IPS-20b (cell line): ENCODE results near the gene CCDC88B.

Experiments used
- H3K27ac ChIP-seq: one replicate; pipeline ENCODE4 v1.5.1; 2013; ENCODE audit warnings: low read length
- H3K27me3 ChIP-seq: 2 replicates; pipeline ENCODE4 v1.6.1; 2013; ENCODE audit warnings: mild to moderate bottlenecking, low read length, inconsistent platforms; ENCODE audit not compliant: insufficient read depth
- H3K36me3 ChIP-seq: 2 replicates; pipeline ENCODE4 v1.6.1; 2013; ENCODE audit warnings: low read depth, mild to moderate bottlenecking, inconsistent platforms, low read length, moderate library complexity; ENCODE audit not compliant: insufficient read depth
- H3K4me1 ChIP-seq: 2 replicates; pipeline ENCODE4 v1.6.1; 2013; ENCODE audit warnings: mild to moderate bottlenecking, control low read depth, inconsistent platforms, low read length, moderate library complexity; ENCODE audit not compliant: insufficient read depth
- H3K4me3 ChIP-seq: 2 replicates; pipeline ENCODE4 v1.5.1; 2013; ENCODE audit warnings: mild to moderate bottlenecking, low read length, inconsistent platforms
- H3K9ac ChIP-seq: 2 replicates; pipeline ENCODE4 v1.6.1; 2013; ENCODE audit warnings: low read depth, mild to moderate bottlenecking, inconsistent platforms, low read length, moderate library complexity
- H3K9me3 ChIP-seq: 2 replicates; pipeline ENCODE4 v1.6.1; 2013; ENCODE audit warnings: mild to moderate bottlenecking, low read depth, low read length, inconsistent platforms; ENCODE audit not compliant: insufficient read depth

Gene CCDC88B

DNA sequence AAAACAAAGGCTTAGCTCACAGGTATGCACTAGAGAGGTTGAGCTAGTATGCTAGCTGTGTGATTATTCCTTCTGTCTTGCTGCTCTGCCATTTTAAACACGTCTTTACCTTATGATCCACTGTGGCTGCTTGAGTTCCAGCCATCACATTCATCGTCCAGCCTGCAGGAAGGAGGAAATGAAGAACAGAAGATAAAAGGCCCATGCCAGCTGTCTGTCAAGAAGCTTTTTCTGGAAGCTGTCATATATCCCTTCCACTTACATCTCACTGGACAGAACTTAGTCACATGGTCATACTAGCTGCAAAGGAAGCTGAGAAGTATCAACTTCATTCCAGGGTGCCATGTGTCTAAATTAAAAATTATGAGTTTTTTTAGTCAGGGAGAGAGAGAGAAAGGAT lies 12.6 kb upstream of the CCDC88B start:
- Histone ChIP-seq H3K4me3 (no peak overlapping the region), H3K4me1 (peaks cover 9% of the 10 kb centered on the region), H3K9me3 (no peaks in the 10 kb centered on the region), H3K27ac (no peak overlapping the region), H3K27me3 (no peaks in the 10 kb centered on the region), H3K36me3 (0 out of 2 replicates have a peak, but pooled peaks cover 7% of the 10 kb centered on the region), H3K9ac (no peak overlapping the region)

DNA sequence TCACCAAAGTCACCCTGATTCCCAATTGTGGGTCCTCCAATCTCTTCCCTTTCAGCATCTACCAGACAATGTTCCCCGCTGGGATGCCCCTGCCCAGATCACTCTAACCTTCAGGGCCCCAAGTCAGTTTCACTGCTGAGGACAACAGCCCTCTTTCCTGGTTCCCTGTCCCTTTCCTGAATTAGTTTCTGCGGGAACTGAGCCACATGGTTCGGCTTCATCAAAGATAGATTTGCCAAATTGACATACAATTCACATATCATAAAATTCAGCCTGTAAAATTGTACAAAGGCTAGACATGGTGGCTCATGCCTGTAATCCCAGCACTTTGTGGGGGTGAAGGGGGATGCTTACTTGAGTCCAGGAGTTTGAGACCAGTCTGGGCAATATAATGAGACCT lies 12.0 kb upstream of the CCDC88B start:
- Histone ChIP-seq H3K4me1 (peaks cover 9% of the 10 kb centered on the region), H3K4me3 (no peak overlapping the region), H3K27ac (no peak overlapping the region), H3K36me3 (0 out of 2 replicates have a peak, but pooled peaks cover under 1% of the 10 kb centered on the region), H3K9ac (no peak overlapping the region), H3K9me3 (no peaks in the 10 kb centered on the region), H3K27me3 (no peaks in the 10 kb centered on the region)

DNA sequence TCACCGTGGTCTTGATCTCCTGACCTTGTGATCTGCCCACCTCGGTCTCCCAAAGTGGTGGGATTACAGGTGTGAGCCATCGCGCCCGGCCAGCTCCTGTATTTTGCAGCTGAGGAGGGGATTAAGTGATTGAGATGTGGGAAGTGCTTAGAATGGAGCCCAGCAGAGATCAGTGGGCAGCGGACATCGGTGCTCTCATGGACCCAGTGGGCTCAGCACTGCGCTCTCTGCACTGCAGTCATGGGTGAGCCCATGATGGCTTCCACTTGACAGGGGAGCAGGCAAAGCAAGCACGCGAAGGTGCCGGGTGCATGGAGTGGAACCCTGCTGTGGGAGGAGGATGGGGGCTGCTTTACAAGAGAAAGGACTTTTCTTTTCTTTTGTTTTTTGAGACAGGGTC lies 9.1 kb upstream of the CCDC88B start:
- H3K4me3 ChIP-seq, result no peak overlapping the region
- no peaks in the 10 kb centered on the region for H3K27me3 ChIP-seq
- H3K4me1 ChIP-seq, result peaks cover 6% of the 10 kb centered on the region
- H3K27ac ChIP-seq, result no peak overlapping the region
- H3K36me3 ChIP-seq, result no peaks in the 10 kb centered on the region
- H3K9ac ChIP-seq, result no peak overlapping the region
- H3K9me3 ChIP-seq, result no peaks in the 10 kb centered on the region

DNA sequence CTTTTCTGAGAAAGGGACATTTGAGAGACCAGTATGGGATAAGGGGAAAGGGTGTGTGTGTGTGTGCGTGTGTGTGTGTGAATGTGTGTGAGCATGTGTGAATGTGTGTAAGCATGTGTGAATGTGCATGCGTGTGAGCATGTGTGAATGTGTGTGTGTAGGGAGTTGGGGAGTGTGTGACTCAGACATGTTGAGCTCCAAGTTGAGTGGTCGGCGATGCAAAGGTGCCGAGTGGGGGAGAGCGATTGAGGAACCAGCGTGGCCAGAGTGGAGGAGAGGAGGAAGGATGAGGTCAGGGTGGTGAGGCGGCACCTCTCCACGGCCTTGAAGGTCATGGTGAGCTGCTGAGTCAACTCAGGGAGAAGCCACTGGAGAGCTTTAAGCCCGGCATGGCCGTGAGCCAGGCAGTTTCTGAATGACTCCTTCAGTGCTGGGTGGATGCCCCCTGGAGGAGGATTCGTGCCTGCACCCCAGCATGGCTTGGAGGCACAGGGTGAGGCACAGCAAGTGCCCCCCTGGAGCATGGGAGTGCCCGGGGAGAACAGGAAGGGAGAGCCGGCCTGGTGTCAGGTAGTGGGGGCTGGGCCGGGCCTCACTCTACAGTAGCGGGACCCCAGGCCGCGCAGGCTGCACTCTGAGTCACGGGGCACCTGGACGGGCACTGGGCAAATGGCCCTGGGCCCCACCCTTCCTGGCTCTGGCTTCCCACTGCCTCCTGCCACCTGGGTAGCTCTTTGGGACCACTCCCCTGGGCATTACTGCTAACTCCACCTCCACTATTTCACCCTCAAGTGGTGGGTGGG lies 8.2 kb upstream of the CCDC88B start:
- Histone ChIP-seq H3K9me3 (no peaks in the 10 kb centered on the region), H3K27me3 (no peaks in the 10 kb centered on the region), H3K4me3 (no peak overlapping the region), H3K9ac (no peak overlapping the region), H3K27ac (no peak overlapping the region), H3K4me1 (peaks cover 6% of the 10 kb centered on the region), H3K36me3 (no peaks in the 10 kb centered on the region)

DNA sequence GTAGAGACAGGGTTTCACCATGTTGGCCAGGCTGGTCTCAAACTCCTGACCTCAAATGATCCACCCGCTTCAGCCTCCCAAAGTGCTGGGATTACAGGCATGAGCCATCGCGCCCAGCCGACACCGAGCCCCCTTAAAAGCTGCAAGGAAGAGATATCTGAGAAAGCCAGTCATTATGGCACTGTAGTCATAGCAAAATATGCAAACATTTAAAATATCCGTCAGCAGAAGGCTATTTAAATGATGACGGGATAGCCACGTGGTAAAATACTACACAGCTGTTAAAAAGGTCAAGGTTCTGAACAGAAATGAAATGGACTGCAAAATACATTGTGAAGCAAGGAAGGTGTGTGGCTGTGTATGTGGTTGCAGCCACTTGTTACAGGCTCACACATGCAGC lies 6.4 kb upstream of the CCDC88B start:
- Histone ChIP-seq H3K9ac (no peak overlapping the region), H3K9me3 (no peaks in the 10 kb centered on the region), H3K4me1 (peaks cover 6% of the 10 kb centered on the region), H3K27me3 (no peaks in the 10 kb centered on the region), H3K36me3 (no peaks in the 10 kb centered on the region), H3K27ac (no peak overlapping the region), H3K4me3 (no peak overlapping the region)

DNA sequence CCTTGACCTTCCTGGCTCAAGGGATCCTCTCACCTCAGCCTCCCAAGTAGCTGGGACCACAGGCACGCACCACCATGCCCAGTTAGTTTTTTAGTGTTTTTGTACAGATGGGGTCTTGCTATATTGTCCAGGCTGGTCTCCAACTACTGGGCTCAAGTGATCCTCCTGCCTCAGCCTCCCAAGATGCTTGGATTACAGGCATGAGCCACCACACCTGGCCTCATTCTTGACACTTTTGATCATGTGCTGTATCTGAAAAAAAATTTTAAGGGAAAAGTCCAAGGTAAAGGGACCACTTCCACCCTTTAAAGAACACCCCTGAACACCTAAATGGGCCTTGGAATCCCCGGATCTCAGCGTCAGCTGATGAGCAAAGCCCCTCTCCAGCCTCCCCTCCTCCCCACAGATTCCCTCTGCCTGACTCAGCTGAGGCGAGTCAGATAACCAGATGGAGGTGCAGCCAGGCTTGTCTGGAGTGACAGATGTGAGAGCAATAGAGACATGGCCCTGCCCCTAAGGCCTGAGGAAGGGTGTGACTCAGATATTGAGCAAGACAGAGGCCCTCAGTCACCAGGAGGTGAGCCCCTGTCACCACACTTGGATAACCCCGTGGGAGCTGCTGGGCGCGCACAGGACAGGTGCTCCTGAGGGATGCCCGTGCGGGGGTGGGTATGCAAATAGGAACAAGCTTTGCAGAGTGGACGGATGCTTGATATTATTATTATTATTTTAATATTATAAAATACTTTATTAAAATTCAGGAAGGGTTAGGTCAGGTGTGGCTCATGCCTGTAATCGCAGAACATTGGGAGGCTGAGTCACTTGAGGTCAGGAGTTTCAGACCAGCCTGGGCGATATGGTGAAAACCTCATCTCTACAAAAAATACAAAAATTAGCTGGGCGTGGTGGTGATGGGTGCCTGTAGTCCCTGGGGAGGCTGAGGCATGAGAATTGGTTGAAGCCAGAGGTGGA lies 5.0 kb upstream of the CCDC88B start:
- Histone ChIP-seq H3K9me3 (no peaks in the 10 kb centered on the region), H3K27me3 (peaks cover 9% of the 10 kb centered on the region), H3K9ac (no peak overlapping the region), H3K4me1 (peaks cover 6% of the 10 kb centered on the region), H3K27ac (no peak overlapping the region), H3K4me3 (no peak overlapping the region), H3K36me3 (no peaks in the 10 kb centered on the region)

DNA sequence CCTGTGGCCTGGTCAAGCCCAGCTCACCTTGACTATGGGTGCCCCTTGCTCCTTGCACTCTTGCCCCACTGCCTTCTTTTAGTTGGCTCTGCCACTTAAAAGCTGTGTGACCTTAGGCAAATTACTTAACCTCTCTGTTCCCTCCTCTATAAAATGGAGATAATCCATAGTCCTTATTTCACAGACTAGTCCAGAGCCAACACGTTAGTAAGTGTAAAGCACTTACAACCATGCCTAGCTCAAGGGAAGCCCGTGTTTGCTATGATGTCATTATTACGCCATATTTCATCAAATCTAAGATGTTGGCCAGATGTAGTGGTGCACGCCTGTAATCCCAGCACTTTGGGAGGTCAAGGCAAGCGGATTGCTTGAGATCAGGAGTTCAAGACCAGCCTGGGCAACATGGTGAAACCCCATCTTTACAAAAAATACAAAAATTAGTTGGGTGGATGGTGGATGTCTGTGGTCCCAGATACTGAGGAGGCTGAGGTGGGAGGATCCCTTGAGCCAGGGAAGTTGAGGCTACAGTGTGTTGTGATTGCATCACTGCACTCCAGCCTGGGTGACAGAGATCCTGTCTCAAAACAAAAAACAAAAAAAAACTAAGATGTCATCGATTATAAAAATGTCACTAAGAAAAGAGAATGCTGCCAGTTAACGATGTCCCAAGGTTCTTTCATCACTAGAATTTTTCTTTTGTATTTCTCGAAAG lies 2.3 kb upstream of the CCDC88B start:
- Histone ChIP-seq H3K36me3 (no peaks in the 10 kb centered on the region), H3K4me1 (peaks cover 5% of the 10 kb centered on the region; the same call in 1 of the 2 replicates), H3K27ac (no peak overlapping the region), H3K9me3 (no peaks in the 10 kb centered on the region), H3K9ac (no peak overlapping the region), H3K4me3 (no peak overlapping the region), H3K27me3 (peaks cover 20% of the 10 kb centered on the region)

DNA sequence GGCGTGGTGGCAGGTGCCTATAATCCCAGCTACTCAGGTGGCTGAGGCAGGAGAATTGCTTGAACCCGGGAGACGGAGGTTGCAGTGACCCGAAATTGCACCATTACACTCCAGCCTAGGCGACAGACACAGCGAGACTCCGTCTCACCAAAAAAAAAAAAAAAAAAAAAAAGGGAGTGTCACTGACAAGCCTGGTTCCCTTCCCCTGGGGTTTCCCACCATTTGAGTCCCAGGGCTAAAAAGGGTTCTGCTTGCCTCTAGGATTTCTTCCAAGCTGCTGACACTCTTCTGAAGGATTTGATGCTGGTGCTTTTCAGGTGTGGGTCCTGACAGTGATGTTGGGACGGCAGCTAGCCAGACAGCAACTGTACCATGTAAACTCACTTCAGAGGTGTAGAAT lies 1.3 kb upstream of the CCDC88B start:
- H3K4me3 ChIP-seq, result no peak overlapping the region
- H3K36me3 ChIP-seq, result no peaks in the 10 kb centered on the region
- no peak overlapping the region for H3K27ac ChIP-seq
- H3K9ac ChIP-seq, result no peak overlapping the region
- H3K4me1 ChIP-seq, result peaks cover 5% of the 10 kb centered on the region; the same call in 1 of the 2 replicates
- peaks cover 20% of the 10 kb centered on the region for H3K27me3 ChIP-seq
- H3K9me3 ChIP-seq, result no peaks in the 10 kb centered on the region

DNA sequence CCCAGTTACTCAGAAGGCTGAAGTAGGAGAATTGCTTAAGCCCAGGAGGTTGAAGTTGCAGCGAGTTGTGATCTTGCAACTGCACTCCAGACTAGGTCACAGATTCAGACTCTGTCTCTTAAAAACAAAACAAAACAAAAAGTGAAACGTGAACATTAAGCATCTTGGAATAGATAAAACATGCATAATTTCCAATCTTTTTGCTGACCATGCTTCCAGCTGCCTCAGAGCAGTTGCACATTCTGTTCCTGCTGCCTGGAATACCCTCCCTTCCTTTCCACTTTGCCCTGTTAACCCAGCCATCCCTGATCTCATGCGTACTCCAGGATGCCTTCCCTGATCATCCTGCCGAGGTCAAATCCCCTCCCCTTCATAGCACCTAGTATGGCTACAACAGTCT lies 718 bp upstream of the CCDC88B start:
- H3K9ac ChIP-seq, result no peak overlapping the region
- peaks cover 5% of the 10 kb centered on the region; the same call in 1 of the 2 replicates for H3K4me1 ChIP-seq

DNA sequence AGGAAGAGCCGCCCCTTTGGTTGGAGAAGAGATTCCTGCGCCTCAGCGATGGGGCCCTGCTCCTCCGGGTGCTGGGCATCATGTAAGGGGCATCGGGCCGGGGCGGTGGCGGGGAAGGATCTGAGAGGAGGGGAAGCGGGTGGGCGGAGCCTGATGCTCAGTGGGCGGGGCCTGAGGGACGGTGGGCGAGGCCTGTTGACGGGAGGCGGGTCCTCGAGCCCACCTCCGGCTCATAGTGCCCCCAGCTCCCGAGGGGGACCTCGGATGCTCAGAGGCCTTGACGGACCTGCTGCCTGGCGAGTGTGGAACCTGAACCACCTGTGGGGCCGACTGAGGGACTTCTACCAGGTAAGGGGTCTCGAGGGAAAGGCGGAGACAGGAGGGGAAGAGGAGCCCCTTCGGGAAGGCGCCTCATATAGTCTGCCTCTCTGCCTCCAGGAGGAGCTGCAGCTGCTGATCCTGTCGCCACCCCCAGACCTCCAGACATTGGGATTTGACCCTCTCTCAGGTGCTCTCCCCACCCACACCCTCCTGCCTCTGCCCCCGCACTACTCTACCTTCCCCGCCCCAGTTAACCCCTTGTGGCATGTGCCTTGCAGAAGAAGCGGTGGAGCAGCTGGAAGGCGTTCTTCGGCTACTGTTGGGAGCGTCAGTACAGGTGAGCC lies 799 bp downstream of the CCDC88B start:
- Histone ChIP-seq H3K27me3 (peaks cover 20% of the 10 kb centered on the region), H3K27ac (no peak overlapping the region), H3K9me3 (no peaks in the 10 kb centered on the region), H3K9ac (no peak overlapping the region; the same call in 1 of the 2 replicates), H3K4me1 (peaks cover 5% of the 10 kb centered on the region; the same call in 1 of the 2 replicates), H3K4me3 (peak overlapping the region; percentile 82), H3K36me3 (no peaks in the 10 kb centered on the region)

More for the DNA sequence above, 718 bp upstream of the CCDC88B start:
- Histone ChIP-seq H3K4me3 (no peak overlapping the region), H3K36me3 (no peaks in the 10 kb centered on the region), H3K9me3 (no peaks in the 10 kb centered on the region), H3K27ac (no peak overlapping the region), H3K27me3 (peaks cover 20% of the 10 kb centered on the region)

DNA sequence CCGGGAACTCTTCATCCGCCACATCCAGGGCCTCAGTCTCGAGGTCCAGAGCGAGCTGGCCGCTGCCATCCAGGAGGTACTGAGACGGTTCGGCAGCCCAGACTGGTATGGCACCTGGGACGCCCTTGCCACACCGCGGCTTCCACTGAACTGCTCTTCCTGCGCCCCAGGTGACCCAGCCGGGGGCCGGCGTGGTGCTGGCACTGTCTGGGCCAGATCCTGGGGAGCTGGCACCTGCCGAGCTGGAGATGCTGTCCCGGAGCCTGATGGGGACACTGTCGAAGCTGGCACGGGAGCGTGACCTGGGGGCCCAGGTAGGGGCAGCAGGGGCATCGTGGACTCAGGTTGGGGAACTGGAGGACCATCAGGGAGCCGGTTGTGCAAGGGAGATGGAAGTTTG lies 1.4 kb downstream of the CCDC88B start:
- Histone ChIP-seq H3K4me1 (peaks cover 5% of the 10 kb centered on the region; the same call in 1 of the 2 replicates), H3K27me3 (peaks cover 20% of the 10 kb centered on the region), H3K9me3 (no peaks in the 10 kb centered on the region), H3K36me3 (no peaks in the 10 kb centered on the region), H3K4me3 (peak overlapping the region; percentile 82), H3K9ac (no peak overlapping the region; the same call in 1 of the 2 replicates), H3K27ac (no peak overlapping the region)
